OCI-LY7 (cell line): Measurements from ENCODE around the gene DLGAP5. TPM values are rescaled to one million over a fixed set of nuclear protein-coding genes. Genes with fewer than 3 reads are reported as not detected.
A peak's percentile ranks its signal among the peaks of the same experiment; 100 is the strongest.

Experiments
- BruUV-seq: library from RNA; stranded (reverse); fragments of 400-500 nt; replicated peaks from 2 replicates; lab custom pipeline; 2021; lab: Mats Ljungman, UMichigan
- CTCF ChIA-PET: fragments of 300-600 bp; sonication (Branson Sonifier 250); formaldehyde crosslinking; loops from one replicate; lab custom pipeline; 2022; ENCODE audit warnings: antibody characterized with exemption; ENCODE audit not compliant: unreplicated experiment; lab: Charles Lee
- POLR2A ChIA-PET: fragments of 300-600 bp; sonication (Branson Sonifier 250); formaldehyde crosslinking; loops from one replicate; lab custom pipeline; 2022; ENCODE audit warnings: antibody characterized with exemption; lab: Charles Lee
- DNase-seq: peaks from one replicate; pipeline ENCODE4 v3.0.0-alpha.2; 2015; ENCODE audit warnings: low spot score
- H2AFZ ChIP-seq: fragments of 200-600 bp; sonication (generic), shearing (Covaris generic); 2 replicates; pipeline ENCODE4 v1.6.1; 2014; ENCODE audit warnings: mild to moderate bottlenecking, antibody characterized with exemption, low read length, moderate library complexity
- H3K27ac ChIP-seq: fragments of 200-600 bp; sonication (generic); 2 replicates; pipeline ENCODE4 v1.5.1; 2014; ENCODE audit warnings: mixed run types, low read depth, mild to moderate bottlenecking, moderate library complexity, low read length, inconsistent platforms; ENCODE audit not compliant: poor library complexity, severe bottlenecking
- H3K36me3 ChIP-seq: fragments of 200-600 bp; sonication (generic); 2 replicates; pipeline ENCODE4 v1.6.1; 2014; ENCODE audit warnings: mild to moderate bottlenecking, antibody characterized with exemption, low read length, moderate library complexity, mixed read lengths; ENCODE audit not compliant: insufficient read depth
- H3K4me1 ChIP-seq: fragments of 200-600 bp; sonication (generic); 2 replicates; pipeline ENCODE4 v1.5.1; 2014; ENCODE audit warnings: mild to moderate bottlenecking, low read length; ENCODE audit not compliant: insufficient read depth, poor library complexity, severe bottlenecking
- H3K4me2 ChIP-seq: fragments of 200-600 bp; sonication (generic); 2 replicates; pipeline ENCODE4 v1.6.1; 2014; ENCODE audit warnings: mild to moderate bottlenecking, low read length
- H3K4me3 ChIP-seq: fragments of 200-600 bp; sonication (generic); 2 replicates; pipeline ENCODE4 v1.5.1; 2014; ENCODE audit warnings: mild to moderate bottlenecking, low read depth, low read length; ENCODE audit not compliant: poor library complexity, severe bottlenecking
- H3K79me2 ChIP-seq: fragments of 200-600 bp; sonication (generic); 2 replicates; pipeline ENCODE4 v1.6.1; 2016; ENCODE audit warnings: low read depth, mild to moderate bottlenecking, low read length, moderate library complexity, mixed read lengths; ENCODE audit not compliant: insufficient read depth
- H3K9me2 ChIP-seq: fragments of 200-600 bp; sonication (generic); 2 replicates; pipeline ENCODE4 v1.6.1; 2016; ENCODE audit warnings: mild to moderate bottlenecking, low read length, mixed read lengths; ENCODE audit not compliant: insufficient read depth
- H3K9me3 ChIP-seq: fragments of 200-600 bp; sonication (generic); 2 replicates; pipeline ENCODE4 v1.6.1; 2014; ENCODE audit warnings: mild to moderate bottlenecking, mixed run types, low read length, mixed read lengths
- H4K20me1 ChIP-seq: fragments of 200-600 bp; sonication (generic); 2 replicates; pipeline ENCODE4 v1.6.1; 2014; ENCODE audit warnings: mild to moderate bottlenecking, antibody characterized with exemption, low read length, moderate library complexity, mixed read lengths; ENCODE audit not compliant: insufficient read depth
- EZH2phosphoT487 ChIP-seq: fragments of 200-600 bp; sonication (generic); IDR thresholded peaks from 2 replicates; pipeline ENCODE4 v1.6.1; 2018; ENCODE audit warnings: low read depth, borderline replicate concordance, mild to moderate bottlenecking, mixed run types, antibody characterized with exemption, low read length, moderate library complexity, mixed read lengths
- intact Hi-C: fragments of 100-400 bp; cut with micrococcal nuclease; formaldehyde crosslinking; loops from one replicate; pipeline ENCODE4 v1.10.0; 2022; ENCODE audit not compliant: unreplicated experiment
- total RNA-seq, 2 experiments: library from RNA; depleted of rRNA in 1 of 2; stranded (reverse); fragments of >200 nt in 1 of 2; shearing (Covaris generic) in 1 of 2; gene quantifications; 2 replicates each; pipeline ENCODE4 v1.2.3, GENCODE V29; 2014 to 2022
- TF ChIP-seq, protein P1 (sequence below): fragments of 200-600 bp; sonication (generic); conservative IDR thresholded peaks from 2 replicates; pipeline ENCODE4 v1.5.1; 2014; ENCODE audit warnings: mild to moderate bottlenecking, antibody characterized with exemption, low read length, moderate library complexity, mixed read lengths

The DLGAP5 gene
- total RNA-seq, 2 experiments from 2014 or later = 57.6 to 92.2 TPM

DNA sequence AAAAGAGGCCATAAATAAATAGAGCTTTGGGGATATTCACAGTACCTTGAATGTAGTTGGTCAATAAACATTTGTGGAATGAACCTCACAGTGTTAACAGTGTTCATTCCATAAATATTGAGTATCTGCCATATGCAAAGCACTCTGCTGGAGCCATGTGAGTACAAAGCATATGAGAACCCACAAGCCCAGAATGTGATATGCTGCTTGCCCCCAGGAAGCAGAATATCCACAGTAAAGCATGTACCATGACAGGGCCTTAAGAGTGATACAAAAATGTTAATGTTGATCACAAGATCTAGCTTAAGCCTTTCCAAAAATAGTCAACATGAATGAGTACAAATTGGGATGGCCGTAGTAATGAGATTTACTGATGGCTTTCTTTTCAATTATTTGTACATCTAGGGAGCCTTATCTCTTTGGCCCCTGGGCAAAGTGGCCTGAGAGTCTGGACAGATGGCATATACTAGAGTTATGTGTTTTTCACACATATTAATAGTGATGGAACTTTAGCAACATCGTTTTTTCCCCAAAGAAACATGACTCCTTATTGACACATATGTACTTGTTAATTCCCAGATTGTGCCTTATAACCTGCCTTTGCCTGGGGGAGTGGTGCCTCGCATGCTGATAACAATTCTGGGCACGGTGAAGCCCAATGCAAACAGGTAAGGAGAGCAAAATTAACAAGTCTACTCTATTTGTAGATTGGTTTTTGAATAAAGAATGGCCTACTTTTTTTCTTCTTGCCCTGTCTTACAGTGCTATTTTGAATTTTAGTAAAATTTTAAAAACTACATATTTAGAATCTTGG lies 51.5 kb downstream of the DLGAP5 start:
- Histone ChIP-seq H3K4me1 (no peaks in the 10 kb centered on the region), H3K4me3 (no peak overlapping the region), H3K27ac (no peak overlapping the region), H2AFZ (no peak overlapping the region), H3K4me2 (no peak overlapping the region), H4K20me1 (no peaks in the 10 kb centered on the region), H3K9me2 (no peaks in the 10 kb centered on the region), H3K9me3 (no peaks in the 10 kb centered on the region), H3K36me3 (peaks cover 62% of the 10 kb centered on the region), H3K79me2 (no peaks in the 10 kb centered on the region)
- POLR2A ChIA-PET = interaction anchor here (0.6 kb wide), 1 partner anchor 176 kb away, joined by 6 read pairs; no protein-coding TSS in a partner anchor
- TF ChIP-seq, protein P1, sequence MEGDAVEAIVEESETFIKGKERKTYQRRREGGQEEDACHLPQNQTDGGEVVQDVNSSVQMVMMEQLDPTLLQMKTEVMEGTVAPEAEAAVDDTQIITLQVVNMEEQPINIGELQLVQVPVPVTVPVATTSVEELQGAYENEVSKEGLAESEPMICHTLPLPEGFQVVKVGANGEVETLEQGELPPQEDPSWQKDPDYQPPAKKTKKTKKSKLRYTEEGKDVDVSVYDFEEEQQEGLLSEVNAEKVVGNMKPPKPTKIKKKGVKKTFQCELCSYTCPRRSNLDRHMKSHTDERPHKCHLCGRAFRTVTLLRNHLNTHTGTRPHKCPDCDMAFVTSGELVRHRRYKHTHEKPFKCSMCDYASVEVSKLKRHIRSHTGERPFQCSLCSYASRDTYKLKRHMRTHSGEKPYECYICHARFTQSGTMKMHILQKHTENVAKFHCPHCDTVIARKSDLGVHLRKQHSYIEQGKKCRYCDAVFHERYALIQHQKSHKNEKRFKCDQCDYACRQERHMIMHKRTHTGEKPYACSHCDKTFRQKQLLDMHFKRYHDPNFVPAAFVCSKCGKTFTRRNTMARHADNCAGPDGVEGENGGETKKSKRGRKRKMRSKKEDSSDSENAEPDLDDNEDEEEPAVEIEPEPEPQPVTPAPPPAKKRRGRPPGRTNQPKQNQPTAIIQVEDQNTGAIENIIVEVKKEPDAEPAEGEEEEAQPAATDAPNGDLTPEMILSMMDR = no peak
- TF ChIP-seq EZH2phosphoT487 = no peak
- CTCF ChIA-PET = no interaction called here
- no TSS peak for BruUV-seq
- intact Hi-C loops = no loop called here
- DNase-seq = no peak

DNA sequence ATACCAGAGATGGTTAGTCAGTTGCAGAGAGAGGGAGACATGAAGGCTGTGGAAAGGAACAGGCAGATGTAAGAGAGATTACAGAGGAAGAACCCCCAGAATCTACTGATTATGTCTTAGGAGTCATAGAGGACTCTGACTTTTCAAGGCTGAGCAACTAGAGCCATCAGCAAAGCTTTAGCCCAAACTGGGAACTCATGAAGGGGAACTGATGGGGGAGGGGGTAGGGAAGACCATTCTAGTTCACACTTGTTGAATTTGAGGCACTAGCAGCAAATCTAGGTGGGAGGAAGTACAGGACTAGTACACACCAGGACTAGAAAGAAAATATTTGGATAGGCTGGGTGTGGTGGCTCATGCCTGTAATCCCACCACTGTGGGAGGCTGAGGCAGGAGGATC lies 52.2 kb downstream of the DLGAP5 start:
- ChIA-PET CTCF (no interaction called here), POLR2A (interaction anchor here (0.6 to 1.5 kb wide), 2 partner anchors 36 to 177 kb away, joined by 3 to 6 read pairs; no protein-coding TSS in a partner anchor)
- no peaks in the 10 kb centered on the region for H3K4me1 ChIP-seq
- H3K79me2 ChIP-seq = no peaks in the 10 kb centered on the region
- H3K9me2 ChIP-seq = no peaks in the 10 kb centered on the region
- no peak overlapping the region for H2AFZ ChIP-seq
- no peaks in the 10 kb centered on the region for H3K9me3 ChIP-seq
- H4K20me1 ChIP-seq = no peaks in the 10 kb centered on the region
- no peak for TF ChIP-seq EZH2phosphoT487
- TF ChIP-seq, protein P1 = no peak
- no peak overlapping the region for H3K27ac ChIP-seq
- H3K36me3 ChIP-seq = peaks cover 62% of the 10 kb centered on the region
- no peak overlapping the region for H3K4me3 ChIP-seq
- BruUV-seq = no TSS peak
- DNase-seq = no peak
- intact Hi-C loops = no loop called here
- no peak overlapping the region for H3K4me2 ChIP-seq

DNA sequence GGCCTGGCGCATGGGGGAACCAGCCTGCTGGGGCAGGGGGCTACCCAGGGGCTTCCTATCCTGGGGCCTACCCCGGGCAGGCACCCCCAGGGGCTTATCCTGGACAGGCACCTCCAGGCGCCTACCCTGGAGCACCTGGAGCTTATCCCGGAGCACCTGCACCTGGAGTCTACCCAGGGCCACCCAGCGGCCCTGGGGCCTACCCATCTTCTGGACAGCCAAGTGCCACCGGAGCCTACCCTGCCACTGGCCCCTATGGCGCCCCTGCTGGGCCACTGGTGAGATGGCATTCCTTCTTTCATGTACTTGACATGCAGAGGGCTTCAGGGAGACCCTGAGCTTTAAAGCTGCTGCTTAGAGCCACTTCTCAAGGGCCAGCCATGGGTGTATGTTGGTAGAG lies 53.3 kb downstream of the DLGAP5 start:
- no TSS peak for BruUV-seq
- no peak overlapping the region for H3K4me2 ChIP-seq
- peak; percentile 12 for DNase-seq
- no peaks in the 10 kb centered on the region for H3K9me2 ChIP-seq
- H3K9me3 ChIP-seq = no peaks in the 10 kb centered on the region
- H3K4me1 ChIP-seq = no peaks in the 10 kb centered on the region
- no peak overlapping the region for H3K27ac ChIP-seq
- CTCF ChIA-PET = no interaction called here
- no peak overlapping the region for H3K4me3 ChIP-seq
- POLR2A ChIA-PET = interaction anchor here (0.6 to 1.5 kb wide), 4 partner anchors 9 to 38 kb away, joined by 3 to 5 read pairs (median 3); no protein-coding TSS in a partner anchor
- intact Hi-C loops = no loop called here
- H3K36me3 ChIP-seq = peaks cover 60% of the 10 kb centered on the region
- no peak overlapping the region for H2AFZ ChIP-seq
- H4K20me1 ChIP-seq = no peaks in the 10 kb centered on the region
- TF ChIP-seq EZH2phosphoT487 = no peak
- TF ChIP-seq, protein P1 = peak; percentile 61
- no peaks in the 10 kb centered on the region for H3K79me2 ChIP-seq
